Endometrium (tissue), 2 donors: Measurements from ENCODE around the gene MED16.
"Not testable (repeated sequence)": the region's sequence is repeated elsewhere in the genome, so short reads cannot be mapped to it uniquely, and the experiment has no call there.

Experiments used
- FAIRE-seq: peaks from 2 replicates; lab custom pipeline; 2012; peaks lifted over from hg19 to GRCh38; lab: Jason Lieb, UNC
- donor health status: control.
- donor health status: control.

Gene MED16

DNA sequence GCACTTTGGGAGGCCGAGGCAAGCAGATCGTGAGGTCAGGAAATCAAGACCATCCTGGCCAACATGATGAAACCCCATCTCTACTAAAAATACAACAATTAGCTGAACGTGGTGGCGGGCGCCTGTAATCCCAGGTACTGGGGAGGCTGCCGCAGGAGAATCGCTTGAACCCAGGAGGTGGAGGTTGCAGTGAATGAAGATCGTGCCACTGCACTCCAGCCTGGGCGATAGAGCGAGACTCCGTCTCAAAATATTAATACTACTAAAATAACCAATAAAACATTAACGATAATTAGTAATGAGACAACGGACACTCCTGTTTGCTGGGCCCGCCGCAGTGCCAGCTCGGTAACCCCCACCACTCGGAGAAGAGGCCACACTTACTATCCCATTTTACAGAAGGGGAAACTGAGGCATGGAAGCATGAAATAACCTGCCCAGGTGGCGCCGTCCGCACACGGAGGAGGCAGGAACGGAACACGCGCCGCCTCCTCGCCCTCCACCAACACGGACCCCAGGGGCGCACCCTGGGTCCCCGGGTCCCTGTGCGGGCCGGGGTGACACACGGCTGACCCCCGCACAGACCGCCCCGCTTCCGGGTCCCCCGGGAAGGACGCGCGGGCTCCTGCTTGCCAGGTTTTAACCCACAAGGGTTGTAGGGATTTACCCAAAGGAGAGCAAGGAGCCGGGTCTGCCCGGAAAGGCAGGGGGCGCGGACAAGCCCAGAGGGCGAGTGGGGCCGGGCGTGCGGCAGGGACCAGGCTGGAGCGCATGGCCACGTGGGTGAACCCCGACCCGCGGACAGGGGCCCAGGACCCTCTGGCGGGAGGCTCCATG lies 18.4 kb upstream of the MED16 start:
- no peak for FAIRE-seq

DNA sequence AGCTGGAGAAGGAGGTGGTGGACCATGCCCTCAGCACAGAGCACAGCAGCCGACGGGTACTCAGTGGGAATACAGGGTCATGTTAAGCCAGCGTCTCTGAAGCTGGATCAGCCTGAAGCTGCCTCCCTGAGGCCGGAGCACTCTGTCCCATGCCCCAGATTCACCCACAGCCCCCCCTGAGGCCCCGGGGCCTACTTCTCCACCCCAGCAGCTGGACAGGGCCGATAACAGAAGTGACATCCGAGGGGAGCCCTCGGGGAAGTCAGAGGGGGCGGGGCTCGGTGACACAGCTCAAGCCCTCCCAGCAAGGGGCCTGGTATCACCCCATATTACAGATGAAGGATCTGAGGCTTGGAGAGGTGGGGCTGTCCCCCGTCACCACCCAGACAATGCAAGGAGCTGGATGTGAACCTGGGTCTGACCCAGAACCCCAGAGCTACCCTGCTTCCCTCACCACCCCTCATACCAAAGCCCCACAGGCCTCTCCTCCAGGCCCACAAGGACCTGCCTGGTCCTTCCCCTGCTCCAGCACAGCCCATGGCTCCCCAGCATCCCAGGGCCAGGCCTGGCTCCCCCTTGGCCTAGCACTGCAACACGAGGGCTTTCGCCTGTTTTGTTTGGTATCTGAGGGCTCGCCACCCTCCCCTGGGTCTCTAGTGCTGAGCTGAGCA lies 14.3 kb upstream of the MED16 start:
- no peak for FAIRE-seq

DNA sequence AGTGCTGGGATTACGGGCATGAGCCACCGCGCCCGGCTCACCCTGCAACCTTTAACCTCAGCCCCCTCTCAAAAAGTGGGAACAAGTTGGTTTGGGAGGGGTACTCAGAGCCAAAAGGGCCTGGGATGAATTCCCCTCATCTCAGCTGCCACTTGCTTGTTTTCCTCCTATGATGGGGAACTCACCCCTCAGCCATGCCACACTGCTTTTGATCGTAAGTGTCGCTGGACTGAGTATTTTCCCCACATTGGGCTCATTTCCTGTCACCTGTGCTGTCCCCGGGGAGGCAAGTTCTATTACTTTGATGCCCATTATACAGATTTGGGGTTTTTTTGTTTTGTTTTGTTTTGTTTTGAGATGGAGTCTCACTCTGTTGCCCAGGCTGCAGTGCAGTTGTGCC lies 13.5 kb upstream of the MED16 start:
- no peak for FAIRE-seq

DNA sequence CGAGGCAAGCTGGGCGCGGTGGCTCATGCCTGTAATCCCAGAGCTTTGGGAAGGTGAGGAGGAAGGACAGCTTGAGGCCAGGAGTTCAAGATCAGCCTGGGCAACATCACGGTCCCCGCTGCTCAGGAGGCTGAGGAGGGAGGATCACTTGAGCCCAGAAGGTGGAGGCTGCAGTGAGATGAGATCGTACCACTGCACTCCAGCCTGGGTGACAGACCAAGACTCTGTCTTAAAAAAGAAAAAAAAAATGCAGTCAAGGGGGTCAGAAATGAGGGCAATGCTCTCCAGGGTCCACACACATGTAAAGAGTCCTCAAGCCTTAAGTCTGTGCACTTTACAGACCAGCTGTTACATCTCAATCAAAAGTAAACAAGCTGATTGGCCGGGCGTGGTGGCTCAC lies 11.6 kb upstream of the MED16 start:
- no peak for FAIRE-seq

DNA sequence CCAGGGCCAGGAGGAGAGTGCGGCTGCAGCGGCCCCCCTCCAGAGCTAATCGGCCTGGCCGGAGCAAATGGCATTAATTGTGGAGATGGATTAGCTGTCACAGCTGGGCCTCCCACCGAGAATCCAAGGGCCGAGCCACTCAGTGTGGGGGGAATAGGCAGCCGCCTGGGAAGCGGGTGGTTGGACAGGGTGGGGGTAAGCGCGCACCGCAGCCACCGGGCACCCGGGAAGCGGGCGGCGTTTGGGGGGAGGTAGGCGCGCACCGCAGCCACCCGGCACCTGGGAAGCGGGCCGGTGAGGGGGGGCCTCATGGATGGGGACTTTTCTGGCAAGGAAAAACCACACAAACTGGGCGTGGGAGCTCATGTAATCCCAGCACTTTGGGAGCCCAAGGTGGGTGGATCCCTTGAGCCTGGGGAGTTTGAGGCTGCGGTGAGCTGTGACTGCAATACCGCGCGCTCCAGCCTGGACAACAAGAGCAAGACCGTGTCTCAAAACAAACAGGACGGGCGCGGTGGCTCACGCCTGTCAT lies 10.3 kb upstream of the MED16 start:
- no peak for FAIRE-seq

DNA sequence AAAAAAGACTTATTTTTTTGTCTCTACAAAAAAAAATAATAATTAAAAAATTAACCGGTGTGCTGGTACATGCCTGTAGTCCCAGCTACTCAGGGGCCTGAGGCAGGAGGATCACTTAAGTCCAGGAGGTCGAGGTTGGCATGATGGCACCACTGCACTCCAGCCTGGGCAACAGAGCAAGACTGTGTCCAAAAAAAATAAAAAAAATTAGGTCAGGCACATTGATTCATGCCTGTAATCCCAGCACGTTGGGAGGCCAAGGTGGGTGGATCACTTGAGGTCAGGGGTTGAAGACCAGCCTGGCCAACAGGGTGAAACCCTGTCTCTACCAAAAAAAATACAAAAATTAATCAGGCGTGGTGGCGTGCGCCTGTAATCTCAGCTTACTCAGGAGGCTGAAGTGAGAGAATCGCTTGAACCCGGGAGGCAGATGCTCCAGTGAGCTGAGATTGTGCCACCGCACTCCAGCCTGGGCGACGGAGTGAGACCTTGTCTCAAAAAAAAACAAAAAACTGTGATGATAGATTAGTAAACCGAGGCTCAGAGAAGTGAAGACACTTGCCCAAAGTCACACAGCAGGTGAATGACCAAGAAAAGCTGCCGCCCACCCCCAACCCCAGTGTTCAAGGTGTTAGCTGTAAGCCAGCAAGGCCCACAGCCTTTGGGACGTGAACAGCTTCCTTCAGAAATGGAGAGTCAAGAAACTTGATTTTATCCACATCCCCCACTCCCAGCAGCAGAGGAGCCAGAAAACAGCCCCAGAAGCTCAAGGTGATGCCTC lies 9.6 kb upstream of the MED16 start:
- FAIRE-seq = no peak

DNA sequence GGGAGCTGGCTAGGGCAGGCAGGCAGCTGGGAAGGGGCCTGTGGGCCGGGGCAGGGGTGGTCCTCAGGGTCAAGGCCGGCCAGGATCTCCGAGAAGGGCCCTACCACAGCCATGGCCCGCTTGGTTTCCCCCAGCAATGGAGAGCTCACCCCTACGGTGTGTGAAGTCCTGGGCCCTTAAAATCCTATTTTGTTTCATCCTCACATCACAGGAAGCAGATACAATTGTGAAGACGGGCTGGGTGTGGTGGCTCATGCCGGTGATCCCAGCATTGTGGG lies 9.0 kb upstream of the MED16 start:
- FAIRE-seq = no peak

DNA sequence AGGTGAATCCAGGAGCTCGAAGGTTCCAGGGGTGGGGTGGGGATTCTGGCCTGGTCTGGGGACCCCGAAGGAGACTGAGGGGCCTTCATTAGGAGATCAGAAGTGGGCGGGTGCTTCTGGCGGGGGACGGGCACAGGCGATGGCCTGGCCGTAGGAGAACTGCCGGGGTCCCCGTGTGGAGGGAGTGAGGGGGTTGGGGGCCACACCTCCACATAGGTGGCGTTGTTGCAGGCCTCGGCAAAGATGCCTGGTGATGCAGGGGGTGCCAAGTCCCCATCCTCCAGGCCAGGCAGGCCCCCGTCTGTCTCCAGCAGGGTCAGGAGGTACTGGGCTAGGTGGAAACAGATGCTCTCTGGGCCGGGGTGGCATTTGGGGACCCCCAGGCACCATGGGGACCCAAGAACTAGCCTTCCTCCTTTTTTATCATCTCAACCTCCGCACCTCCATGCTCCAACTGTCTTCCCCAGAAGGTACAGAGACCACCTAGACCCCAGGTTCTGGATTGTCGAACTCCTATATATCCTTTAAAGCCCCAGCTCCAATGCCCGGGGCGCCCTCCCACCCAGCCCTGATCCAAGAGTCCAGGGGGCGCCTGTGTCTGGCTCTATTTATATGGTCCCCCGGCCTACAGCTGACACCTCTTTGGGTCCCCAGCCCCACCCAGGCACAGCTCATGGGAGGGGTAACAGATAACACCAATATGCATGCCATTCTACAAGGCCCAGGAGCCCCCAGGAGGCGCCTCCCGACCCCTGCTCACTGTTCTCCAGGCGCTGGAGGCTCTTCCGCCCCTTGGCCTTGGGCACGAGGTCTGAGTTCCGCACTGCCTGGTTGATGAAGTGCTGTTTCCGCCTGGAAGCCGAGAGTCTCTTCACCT lies 8.5 kb upstream of the MED16 start:
- no peak for FAIRE-seq

DNA sequence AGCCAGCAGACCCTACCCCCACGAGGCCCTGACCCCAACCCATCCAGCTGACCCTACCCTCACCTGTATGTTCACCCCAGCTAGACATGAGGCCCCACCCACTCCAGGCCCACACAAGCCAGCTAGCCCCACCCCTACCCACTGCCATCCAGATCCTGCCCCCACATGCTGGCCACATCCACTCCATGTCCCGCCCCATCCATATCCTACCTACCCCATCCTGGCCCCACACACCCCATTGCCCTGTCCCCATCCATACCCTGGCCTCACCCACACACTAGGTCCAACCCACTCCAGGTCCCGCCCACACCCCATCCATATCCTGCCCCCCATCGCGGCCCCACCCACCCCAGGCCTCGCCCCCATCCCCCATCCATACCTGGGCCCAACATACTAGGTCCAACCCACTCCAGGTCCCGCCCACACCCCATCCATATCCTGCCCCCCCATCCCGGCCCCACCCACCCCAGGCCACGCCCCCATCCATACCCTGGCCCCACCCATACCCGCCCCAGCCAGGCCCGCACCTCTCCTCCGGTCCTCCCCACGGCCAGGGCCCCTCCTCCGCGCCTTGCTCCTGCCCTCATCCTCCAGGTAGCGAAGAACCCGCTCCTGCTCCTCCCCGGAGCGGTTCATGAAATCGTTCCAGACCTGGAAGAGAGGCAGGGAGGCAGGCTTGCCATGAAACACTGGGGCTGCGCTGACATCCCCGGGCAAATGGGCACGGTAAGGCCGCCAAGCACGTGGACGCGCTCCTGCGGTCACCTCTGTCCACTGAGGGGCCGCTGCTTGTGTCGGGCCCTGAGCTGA lies 7.5 kb upstream of the MED16 start:
- FAIRE-seq = no peak

DNA sequence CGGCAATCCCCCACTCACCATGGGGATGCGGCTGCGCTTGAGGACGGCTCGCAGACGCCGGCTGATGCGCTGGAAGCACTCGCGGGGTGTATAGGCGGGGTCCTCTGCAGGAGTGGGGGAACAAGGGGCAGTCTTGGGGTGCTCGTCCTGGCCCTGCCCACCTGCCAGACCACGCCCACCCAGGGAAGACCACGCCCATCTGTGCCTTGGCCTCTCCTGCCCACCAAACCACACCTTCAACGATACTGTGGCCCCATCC lies 7.0 kb upstream of the MED16 start:
- FAIRE-seq = no peak

DNA sequence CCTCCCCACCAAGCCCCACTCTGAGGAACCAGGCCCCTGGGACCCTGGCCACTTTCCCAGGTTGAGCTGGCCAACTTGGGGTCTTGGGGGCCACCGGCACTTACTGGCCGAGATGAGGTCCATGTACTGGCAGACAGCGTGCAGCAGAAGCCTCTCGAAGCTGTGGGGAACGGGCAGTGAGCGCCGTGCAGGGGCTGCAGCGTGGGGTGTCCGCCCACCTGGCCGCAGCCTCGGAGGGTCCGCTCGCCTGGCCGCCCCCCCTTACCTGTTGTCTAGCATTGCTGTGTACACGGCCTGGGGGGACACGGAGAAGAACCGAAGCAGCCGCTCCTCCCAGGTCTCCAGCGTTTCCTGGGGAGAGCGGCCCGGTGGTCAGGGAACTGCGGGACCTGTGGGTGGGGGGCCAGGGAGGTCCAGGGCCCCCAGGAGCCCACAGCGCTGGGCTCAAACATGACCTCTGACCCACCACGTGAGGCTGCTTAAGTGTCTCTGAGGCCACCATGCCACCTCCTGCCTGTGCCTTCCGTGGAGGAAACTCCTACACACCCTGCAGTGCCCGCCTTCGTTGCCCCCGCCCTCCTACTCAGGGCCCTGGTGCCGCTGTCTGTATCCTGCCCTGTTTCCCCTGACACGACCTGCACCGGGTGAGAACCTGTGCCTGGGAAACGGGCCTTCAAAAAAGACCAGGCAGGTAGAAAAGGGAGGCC lies 6.5 kb upstream of the MED16 start:
- no peak for FAIRE-seq

DNA sequence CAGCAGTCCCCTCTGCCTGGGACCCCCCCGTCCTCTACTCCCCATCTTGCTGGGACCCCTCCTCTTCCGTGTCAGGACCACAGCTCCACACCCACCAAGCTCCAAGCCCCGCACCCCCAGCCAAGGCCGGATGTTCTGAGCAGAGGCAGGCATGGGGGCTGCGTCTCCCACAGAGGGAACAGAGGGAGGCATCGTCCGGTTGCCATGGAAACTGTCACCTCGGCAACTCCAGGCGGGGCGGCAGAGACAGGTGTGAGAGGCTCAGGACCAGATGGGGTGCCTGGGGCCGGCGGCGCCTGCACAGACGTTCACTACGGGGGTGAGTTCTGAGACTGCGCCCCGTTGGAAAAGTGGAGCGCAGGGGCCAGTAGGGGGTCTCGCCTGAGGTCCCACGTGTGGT lies 5.7 kb upstream of the MED16 start:
- no peak for FAIRE-seq

DNA sequence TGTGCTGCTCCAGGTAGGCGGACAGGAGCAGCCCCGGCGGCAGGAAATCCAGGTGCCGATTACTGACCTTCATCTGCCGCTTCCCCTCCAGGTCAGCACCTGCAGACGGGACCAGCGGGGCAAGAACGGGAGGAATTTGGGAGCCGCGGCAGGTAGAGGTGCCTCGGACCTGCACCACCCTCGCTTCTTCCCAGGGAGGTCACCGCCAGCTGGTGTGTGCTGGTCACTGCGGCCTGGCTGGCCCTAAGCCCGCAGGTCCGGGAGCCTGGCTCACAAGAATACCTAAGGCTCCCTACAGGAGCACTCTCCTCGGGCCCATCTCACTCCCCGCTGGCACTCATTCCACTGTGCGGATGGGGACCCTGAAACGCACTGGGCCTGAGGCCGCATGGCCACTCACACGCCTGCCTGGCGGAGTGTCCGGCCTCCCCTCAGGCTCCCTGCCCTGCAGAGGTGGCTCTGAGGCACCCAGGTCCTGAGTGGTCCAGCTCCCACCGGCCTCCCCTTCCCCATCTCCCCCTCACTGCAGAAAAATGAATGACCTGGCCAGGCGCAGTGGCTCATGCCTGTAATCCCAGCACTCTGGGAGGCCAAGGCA lies 4.6 kb upstream of the MED16 start:
- no peak for FAIRE-seq

DNA sequence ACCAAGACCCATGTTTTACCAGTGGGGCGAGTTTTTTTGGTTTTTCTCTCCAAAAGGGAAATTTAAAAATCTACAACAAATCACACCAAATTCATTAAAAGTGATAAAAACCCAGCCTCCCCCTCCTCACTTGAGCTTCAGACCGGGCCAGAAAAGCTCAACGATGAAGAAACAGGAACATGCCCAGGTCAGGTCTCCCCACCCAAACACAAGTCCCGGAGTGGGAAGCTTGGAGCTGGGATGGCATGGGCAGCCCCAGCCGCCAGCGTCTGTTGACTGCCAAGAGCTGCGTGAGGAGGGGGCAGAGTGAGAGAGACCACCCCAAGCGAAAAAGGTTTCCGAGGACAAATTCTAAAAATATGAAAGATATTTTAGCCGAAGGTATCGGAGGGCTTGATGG lies 4.0 kb upstream of the MED16 start:
- no peak for FAIRE-seq

DNA sequence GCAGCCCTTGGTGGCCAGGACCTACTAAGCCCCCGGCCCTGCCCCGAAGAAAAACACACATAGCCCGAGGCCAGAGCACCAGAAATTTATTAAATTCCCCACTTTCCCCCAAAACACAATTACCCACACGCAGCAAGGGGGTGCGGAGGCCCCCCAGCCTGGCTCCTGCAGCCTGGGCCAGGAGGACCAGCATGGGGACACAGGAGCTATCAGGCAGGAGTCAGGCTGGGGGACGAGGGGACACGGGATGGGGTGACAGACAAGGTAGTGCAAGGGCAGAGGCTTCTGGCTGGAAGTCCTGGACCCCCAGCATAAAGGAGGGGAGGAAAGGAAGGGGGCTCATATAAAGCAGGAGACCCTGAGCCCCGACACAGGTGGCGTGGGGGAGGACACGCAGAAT lies 3.4 kb upstream of the MED16 start:
- no peak for FAIRE-seq

DNA sequence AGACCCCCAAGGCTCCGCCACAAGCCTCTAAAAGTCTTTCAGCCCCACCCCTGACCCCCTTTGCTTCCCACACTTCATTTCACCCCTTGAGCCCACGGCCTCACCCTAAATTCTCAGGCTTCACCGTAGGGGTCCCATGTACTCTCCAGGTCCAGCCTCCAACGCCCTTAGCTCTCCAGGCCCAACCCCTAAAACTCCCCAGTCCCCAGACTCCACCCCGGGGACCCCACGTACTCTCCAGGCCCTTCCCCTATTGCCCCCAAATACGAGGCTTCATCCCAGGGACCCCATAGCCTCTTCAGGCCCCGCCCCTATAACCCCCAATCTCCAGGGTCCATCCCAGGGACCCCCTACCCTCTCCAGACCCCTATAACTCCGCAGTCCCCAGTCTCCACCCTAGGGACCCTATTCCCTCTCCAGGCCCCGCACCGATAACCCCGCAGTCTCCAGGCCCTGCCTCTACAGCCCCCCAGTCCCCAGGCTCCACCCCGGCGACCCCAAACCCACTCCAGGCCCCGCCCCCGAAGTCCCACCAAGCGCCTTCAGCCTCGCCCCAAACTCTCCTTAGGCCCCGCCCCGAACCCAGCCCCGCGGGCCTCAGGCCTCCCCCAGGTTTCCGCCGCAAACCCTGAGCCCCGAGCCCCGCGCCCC lies 619 bp downstream of the MED16 start:
- no peak for FAIRE-seq

DNA sequence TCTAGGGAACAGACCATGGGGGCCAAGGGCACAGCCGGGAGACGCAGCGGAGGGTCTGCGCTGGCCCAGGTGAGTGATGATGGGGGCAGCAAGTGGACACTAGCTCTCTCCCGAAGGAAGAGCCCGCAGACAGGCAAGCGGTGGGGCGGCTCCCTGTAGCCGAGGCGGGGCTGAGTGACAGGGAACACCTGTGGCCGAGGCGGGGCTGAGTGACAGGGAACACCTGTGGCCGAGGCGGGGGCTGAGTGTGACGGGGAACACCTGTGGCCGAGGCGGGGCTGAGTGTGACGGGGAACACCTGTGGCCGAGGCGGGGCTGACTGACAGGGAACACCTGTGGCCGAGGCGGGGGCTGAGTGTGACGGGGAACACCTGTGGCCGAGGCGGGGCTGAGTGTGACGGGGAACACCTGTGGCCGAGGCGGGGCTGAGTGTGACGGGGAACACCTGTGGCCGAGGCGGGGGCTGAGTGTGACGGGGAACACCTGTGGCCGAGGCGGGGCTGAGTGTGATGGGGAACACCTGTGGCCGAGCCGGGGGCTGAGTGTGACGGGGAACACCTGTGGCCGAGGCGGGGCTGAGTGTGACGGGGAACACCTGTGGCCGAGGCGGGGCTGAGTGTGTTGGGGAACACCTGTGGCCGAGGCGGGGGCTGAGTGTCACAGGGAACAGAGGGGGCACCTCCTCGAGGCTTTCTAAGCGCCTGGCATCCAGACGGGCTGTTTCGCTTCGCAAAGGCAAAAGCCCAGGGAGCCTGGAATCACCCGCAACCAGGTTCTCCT lies 1.4 kb downstream of the MED16 start:
- not testable (repeated sequence) for FAIRE-seq

DNA sequence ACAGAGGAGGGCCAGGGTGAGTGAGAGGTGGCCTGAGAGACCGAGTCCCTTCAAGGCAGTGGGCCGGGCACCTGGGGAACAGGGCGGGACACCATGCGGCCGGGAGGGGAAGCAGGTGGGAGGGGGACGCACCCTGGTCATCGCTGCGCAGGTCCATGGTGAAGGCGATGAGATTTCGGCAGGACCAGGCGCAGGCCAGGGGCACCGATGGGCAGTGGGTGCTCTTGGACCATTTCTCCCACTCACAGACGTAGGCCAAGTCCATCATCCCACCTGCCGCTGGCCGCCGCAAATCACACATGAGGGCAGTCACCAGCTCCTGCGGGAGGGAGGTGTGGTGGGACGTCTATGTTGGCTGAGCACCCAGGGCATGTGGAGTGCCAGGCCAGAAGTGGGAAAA lies 2.2 kb downstream of the MED16 start:
- no peak for FAIRE-seq

DNA sequence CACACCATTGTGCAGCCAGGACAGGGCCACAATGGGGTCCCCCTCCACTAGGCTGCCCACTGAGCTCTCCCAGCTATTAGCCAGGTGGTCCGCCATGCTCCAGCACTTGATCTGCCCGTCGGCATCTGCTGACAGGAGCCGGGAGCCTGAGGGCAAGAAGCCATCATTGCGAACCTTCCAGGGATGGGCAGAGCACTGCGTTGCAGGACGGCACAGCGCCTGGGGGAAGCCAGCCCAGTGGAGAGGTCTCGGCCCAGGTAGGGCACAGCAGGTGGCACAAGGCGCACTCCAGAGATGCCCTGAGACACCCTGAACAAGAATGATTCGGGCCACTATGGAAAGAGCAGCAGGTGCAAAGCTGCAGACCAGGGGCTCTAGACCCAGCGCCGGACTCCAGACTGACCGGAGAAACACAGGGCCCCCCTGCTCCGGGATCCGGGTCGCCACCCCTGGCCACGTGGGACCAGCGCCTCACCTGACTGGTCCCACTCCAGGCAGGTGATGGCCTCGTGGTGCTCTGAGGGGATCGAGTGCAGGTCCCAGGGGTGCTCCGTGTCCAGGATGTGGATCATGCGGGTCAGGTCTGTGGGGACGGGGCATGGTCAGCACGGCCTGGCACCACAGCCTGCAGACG lies 3.2 kb downstream of the MED16 start:
- no peak for FAIRE-seq
